Breast epithelium (tissue), 3 donors: Measurements from ENCODE around the gene C16orf86.

Experiments used
- POLR2A ChIP-seq: fragments of 450-650 bp; IDR thresholded peaks from one replicate; pipeline ENCODE4 v1.6.1; 2016; ENCODE audit warnings: antibody characterized with exemption, mild to moderate bottlenecking, moderate library complexity
- POLR2AphosphoS5 ChIP-seq, 3 donors: sonication (generic); formaldehyde crosslinking; IDR thresholded peaks; one replicate each; pipeline ENCODE4 v1.6.1; 2017; ENCODE audit warnings: antibody characterized with exemption in 3 of 3
- TF ChIP-seq, protein P1 (sequence below), 3 donors: fragments of 450-650 bp; IDR thresholded peaks; one replicate each; pipeline ENCODE4 v1.5.1; 2016 to 2017; ENCODE audit warnings: antibody characterized with exemption in 3 of 3, mild to moderate bottlenecking in 3 of 3, moderate library complexity in 3 of 3

DNA sequence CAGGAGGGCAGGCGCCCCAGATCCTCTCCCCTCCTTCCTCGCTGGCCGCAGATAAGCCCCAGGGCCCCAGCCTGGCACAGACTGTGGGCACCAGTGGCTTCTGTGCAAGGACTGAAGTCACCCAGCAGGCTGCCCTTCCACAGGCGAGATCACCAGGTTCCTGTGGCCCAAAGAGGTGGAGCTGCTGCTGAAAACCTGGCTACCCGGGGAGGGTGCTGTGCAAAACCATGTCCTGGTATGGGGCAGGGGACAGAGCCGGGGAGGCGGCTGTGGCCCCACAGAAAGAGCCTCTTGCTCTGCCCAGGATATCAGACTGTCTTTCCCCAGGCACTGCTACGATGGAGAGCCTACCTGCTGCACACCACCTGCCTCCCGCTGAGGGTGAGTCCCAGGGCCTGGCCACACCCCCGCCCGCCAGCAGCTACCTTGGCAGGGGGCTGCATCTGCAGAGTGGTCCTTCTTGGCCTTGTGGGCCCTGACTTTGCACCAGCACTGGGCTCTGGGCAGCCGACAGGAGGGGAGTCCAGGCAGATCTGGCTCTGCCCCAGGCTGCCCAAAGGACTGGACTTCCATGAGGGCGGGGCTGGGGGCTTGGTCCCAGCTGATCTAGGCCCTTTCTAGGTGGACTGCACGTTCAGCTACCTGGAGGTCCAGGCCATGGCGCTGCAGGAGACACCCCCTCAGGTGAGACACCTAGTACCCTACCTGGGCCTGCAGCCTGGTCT is 21.1 kb upstream of the C16orf86 start:
- TF ChIP-seq, protein P1, sequence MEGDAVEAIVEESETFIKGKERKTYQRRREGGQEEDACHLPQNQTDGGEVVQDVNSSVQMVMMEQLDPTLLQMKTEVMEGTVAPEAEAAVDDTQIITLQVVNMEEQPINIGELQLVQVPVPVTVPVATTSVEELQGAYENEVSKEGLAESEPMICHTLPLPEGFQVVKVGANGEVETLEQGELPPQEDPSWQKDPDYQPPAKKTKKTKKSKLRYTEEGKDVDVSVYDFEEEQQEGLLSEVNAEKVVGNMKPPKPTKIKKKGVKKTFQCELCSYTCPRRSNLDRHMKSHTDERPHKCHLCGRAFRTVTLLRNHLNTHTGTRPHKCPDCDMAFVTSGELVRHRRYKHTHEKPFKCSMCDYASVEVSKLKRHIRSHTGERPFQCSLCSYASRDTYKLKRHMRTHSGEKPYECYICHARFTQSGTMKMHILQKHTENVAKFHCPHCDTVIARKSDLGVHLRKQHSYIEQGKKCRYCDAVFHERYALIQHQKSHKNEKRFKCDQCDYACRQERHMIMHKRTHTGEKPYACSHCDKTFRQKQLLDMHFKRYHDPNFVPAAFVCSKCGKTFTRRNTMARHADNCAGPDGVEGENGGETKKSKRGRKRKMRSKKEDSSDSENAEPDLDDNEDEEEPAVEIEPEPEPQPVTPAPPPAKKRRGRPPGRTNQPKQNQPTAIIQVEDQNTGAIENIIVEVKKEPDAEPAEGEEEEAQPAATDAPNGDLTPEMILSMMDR (IDR thresholded peaks at IDR 0.05): no peak
- TF ChIP-seq POLR2A (no peak), POLR2AphosphoS5 (IDR thresholded peaks at IDR 0.05) (no peak)
